Vagina (tissue), 2 donors: Measurements from ENCODE around the gene TMEM167A. TPM values are rescaled to one million over a fixed set of nuclear protein-coding genes. Genes with fewer than 3 reads are reported as not detected.

ENCODE experiments used
- DNase-seq, 2 donors: peaks; one replicate each; pipeline ENCODE4 v3.0.0-alpha.2; 2017; ENCODE audit errors: extremely low spot score in 2 of 2
- H3K27ac ChIP-seq: fragments of 200-600 bp; sonication (generic); one replicate; pipeline ENCODE4 v1.5.1; 2019
- H3K27me3 ChIP-seq: fragments of 200-600 bp; sonication (generic); one replicate; pipeline ENCODE4 v1.5.1; 2019
- H3K36me3 ChIP-seq, 2 donors: fragments of 200-600 bp; sonication (generic); one replicate each; pipeline ENCODE4 v1.5.1; 2017 to 2019
- H3K4me1 ChIP-seq: fragments of 200-600 bp; sonication (generic); one replicate; pipeline ENCODE4 v1.5.1; 2019
- H3K4me3 ChIP-seq, 2 donors: fragments of 200-600 bp; sonication (generic); 1 replicate in 1 of 2; 2 replicates in 1 of 2; pipeline ENCODE4 v1.5.1; 2016 to 2019
- H3K9me3 ChIP-seq: fragments of 200-600 bp; sonication (generic); one replicate; pipeline ENCODE4 v1.5.1; 2019
- CTCF ChIP-seq, 3 experiments: fragments of 450-650 bp in 2 of 3; fragments of 200-600 bp in 1 of 3; sonication (generic) in 1 of 3; IDR thresholded peaks; one replicate each; pipeline ENCODE4 v1.5.1; 2017 to 2019; ENCODE audit warnings: antibody characterized with exemption in 3 of 3, mild to moderate bottlenecking in 2 of 3, moderate library complexity in 2 of 3
- POLR2A ChIP-seq, 2 donors: fragments of 450-650 bp; IDR thresholded peaks; one replicate each; pipeline ENCODE4 v1.6.1; 2017; ENCODE audit warnings: antibody characterized with exemption in 2 of 2, mild to moderate bottlenecking in 2 of 2, moderate library complexity in 2 of 2
- POLR2AphosphoS5 ChIP-seq, 2 donors: sonication (generic); formaldehyde crosslinking; IDR thresholded peaks; one replicate each; pipeline ENCODE4 v1.9.0; 2017; ENCODE audit warnings: antibody characterized with exemption in 2 of 2, mild to moderate bottlenecking in 2 of 2, low read depth in 1 of 2; ENCODE audit not compliant: insufficient read depth in 1 of 2
- intact Hi-C: fragments of 100-400 bp; cut with DNase I; formaldehyde crosslinking; loops from one replicate; pipeline ENCODE4 v1.15.1; 2023
- total RNA-seq: library from RNA; depleted of rRNA; stranded (reverse); fragments of >200 nt; gene quantifications from one replicate; pipeline ENCODE4 v1.2.3, GENCODE V29; 2016

TMEM167A gene
- total RNA-seq, 1 donor from 2014 or later, result 22.3 TPM

- TF ChIP-seq POLR2A (IDR thresholded peaks at IDR 0.05) (no peak), POLR2AphosphoS5 (IDR thresholded peaks at IDR 0.05; ENCODE audit: insufficient read depth in 1 of 2, low read depth in 1 of 2) (no peak), CTCF (IDR thresholded peaks at IDR 0.05) (no peak)
- H3K9me3 ChIP-seq, result no peaks in the 10 kb centered on the region
- no peaks in the 10 kb centered on the region for H3K36me3 ChIP-seq
- no peak for DNase-seq
- H3K27me3 ChIP-seq, result no peaks in the 10 kb centered on the region
- no peaks in the 10 kb centered on the region for H3K4me1 ChIP-seq
- no peak overlapping the region for H3K27ac ChIP-seq
- H3K4me3 ChIP-seq, result no peak overlapping the region
- intact Hi-C loops, result no loop called here
These were observed 26.8 kb upstream of the TMEM167A start for GRCh38 chr5:83104021-83104420.

- Histone ChIP-seq H3K36me3 (no peaks in the 10 kb centered on the region), H3K4me3 (no peak overlapping the region), H3K9me3 (no peaks in the 10 kb centered on the region), H3K27ac (no peak overlapping the region), H3K27me3 (no peaks in the 10 kb centered on the region), H3K4me1 (no peaks in the 10 kb centered on the region)
- intact Hi-C loops, result no loop called here
- TF ChIP-seq CTCF (IDR thresholded peaks at IDR 0.05) (no peak), POLR2AphosphoS5 (IDR thresholded peaks at IDR 0.05; ENCODE audit: insufficient read depth in 1 of 2, low read depth in 1 of 2) (no peak), POLR2A (IDR thresholded peaks at IDR 0.05) (no peak)
- DNase-seq, result no peak
These were observed 25.3 kb upstream of the TMEM167A start for GRCh38 chr5:83102364-83102980.

- intact Hi-C loops, result no loop called here
- H3K9me3 ChIP-seq, result no peaks in the 10 kb centered on the region
- no peak for TF ChIP-seq POLR2AphosphoS5 (IDR thresholded peaks at IDR 0.05; ENCODE audit: insufficient read depth in 1 of 2, low read depth in 1 of 2)
- no peak for TF ChIP-seq CTCF (IDR thresholded peaks at IDR 0.05)
- TF ChIP-seq POLR2A (IDR thresholded peaks at IDR 0.05), result no peak
These were observed 24.3 kb upstream of the TMEM167A start for GRCh38 chr5:83101514-83101913.

GRCh38 chr5:83099445-83099844 is 22.3 kb upstream of the TMEM167A start:
- intact Hi-C loops, result no loop called here
- TF ChIP-seq POLR2A (IDR thresholded peaks at IDR 0.05) (no peak), CTCF (IDR thresholded peaks at IDR 0.05) (no peak), POLR2AphosphoS5 (IDR thresholded peaks at IDR 0.05; ENCODE audit: insufficient read depth in 1 of 2, low read depth in 1 of 2) (no peak)
- Histone ChIP-seq H3K36me3 (no peaks in the 10 kb centered on the region), H3K27me3 (no peaks in the 10 kb centered on the region), H3K4me3 (no peak overlapping the region), H3K27ac (no peak overlapping the region), H3K4me1 (no peaks in the 10 kb centered on the region), H3K9me3 (no peaks in the 10 kb centered on the region)
- no peak for DNase-seq

More at GRCh38 chr5:83101514-83101913, 24.3 kb upstream of the TMEM167A start:
- no peaks in the 10 kb centered on the region for H3K36me3 ChIP-seq
- H3K27ac ChIP-seq, result no peak overlapping the region
- no peak for DNase-seq
- no peaks in the 10 kb centered on the region for H3K4me1 ChIP-seq
- H3K27me3 ChIP-seq, result no peaks in the 10 kb centered on the region
- H3K4me3 ChIP-seq, result no peak overlapping the region

- Histone ChIP-seq H3K4me1 (no peaks in the 10 kb centered on the region), H3K36me3 (no peaks in the 10 kb centered on the region), H3K9me3 (no peaks in the 10 kb centered on the region), H3K27me3 (no peaks in the 10 kb centered on the region), H3K27ac (no peak overlapping the region), H3K4me3 (no peak overlapping the region)
- TF ChIP-seq POLR2AphosphoS5 (IDR thresholded peaks at IDR 0.05; ENCODE audit: insufficient read depth in 1 of 2, low read depth in 1 of 2) (no peak), CTCF (IDR thresholded peaks at IDR 0.05) (no peak), POLR2A (IDR thresholded peaks at IDR 0.05) (no peak)
- intact Hi-C loops, result no loop called here
- no peak for DNase-seq
These were observed 21.8 kb upstream of the TMEM167A start for GRCh38 chr5:83099001-83099400.
